Measurements from ENCODE around the gene VCAN. TPM values are rescaled to one million over a fixed set of nuclear protein-coding genes. Genes with fewer than 3 reads are reported as not detected.

Gene VCAN
- total and polyA plus RNA-seq, 2 of the 8 experiments (the other 6 are each of a cell fraction or from before 2014, with no cell fraction given): 146 to 404 TPM

DNA sequence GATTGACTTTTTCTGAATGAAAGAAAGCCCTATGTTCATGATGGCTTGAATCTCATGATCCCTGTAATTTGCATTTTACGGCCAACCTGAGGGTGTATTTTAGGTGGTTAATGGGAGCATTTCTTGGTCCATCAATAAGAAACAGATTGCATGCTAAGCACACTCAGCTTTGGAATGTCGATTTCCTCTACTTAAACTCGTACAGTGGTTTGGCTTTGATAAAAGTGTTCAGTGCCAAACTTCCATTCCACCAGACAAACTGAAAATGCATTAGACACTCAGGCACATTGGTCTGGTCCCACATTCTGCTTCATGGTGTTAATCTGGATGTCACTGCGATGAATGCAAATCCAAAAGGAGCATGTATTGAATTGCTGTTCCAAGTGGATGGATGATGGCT is 77.0 kb downstream of the VCAN start:
- no peak for DNase-seq (ENCODE audit: low read depth in 1 of 2, low spot score in 2 of 2)

More for the DNA sequence above, 77.0 kb downstream of the VCAN start:
- Histone ChIP-seq H4K20me1 (replicated peaks in 1 of 2; ENCODE audit: control insufficient read depth in 1 of 2, insufficient read depth in 2 of 2, low read length in 2 of 2) (peaks cover 0 to 3% of the 10 kb centered on the region in 2 experiments), H2AFZ (ENCODE audit: low read length) (no peak overlapping the region), H2BK12ac (ENCODE audit: low read depth, low read length) (no peak overlapping the region), H2BK5ac (ENCODE audit: low read depth, low read length) (no peak overlapping the region), H3K79me2 (ENCODE audit: control insufficient read depth in 1 of 2, insufficient read depth in 2 of 2, low read length in 2 of 2) (no peaks in the 10 kb centered on the region), H3K4me1 (replicated peaks in 1 of 4; ENCODE audit: control insufficient read depth in 3 of 4, insufficient read depth in 4 of 4, low read length in 3 of 4) (no peaks in the 10 kb centered on the region), H3K79me1 (ENCODE audit: low read depth, low read length) (no peaks in the 10 kb centered on the region; the same call in 1 of the 2 replicates), H3K56ac (replicated peaks; ENCODE audit: insufficient read length, low read depth, low read length) (no peak overlapping the region), H3K18ac (ENCODE audit: extremely low read depth, low read length) (no peak overlapping the region), H3K4ac (replicated peaks; ENCODE audit: insufficient read length, low read depth, low read length) (no peak overlapping the region), H4K5ac (ENCODE audit: insufficient read length, low read depth, low read length) (no peak overlapping the region), H3K4me2 (ENCODE audit: insufficient read depth in 1 of 2, low read depth in 2 of 2, low read length in 2 of 2) (no peak overlapping the region), H2BK20ac (ENCODE audit: low read length) (no peak overlapping the region), H4K8ac (ENCODE audit: extremely low read depth, insufficient read depth, low read length) (no peak overlapping the region), H3K9me3 (ENCODE audit: insufficient read depth in 2 of 2, low read depth in 1 of 2, low read length in 1 of 2) (no peaks in the 10 kb centered on the region), H3K4me3 (ENCODE audit: extremely low read depth in 1 of 4, insufficient read depth in 2 of 4, low read depth in 3 of 4, low read length in 4 of 4) (no peak overlapping the region), H3K27me3 (replicated peaks in 1 of 4; ENCODE audit: control insufficient read depth in 3 of 4, extremely low read depth in 1 of 4, insufficient read depth in 3 of 4, low read length in 3 of 4) (no peaks in the 10 kb centered on the region), H2BK120ac (replicated peaks; ENCODE audit: low read depth, low read length) (no peak overlapping the region), H2AK5ac (ENCODE audit: low read depth, low read length) (no peak overlapping the region), H3K9ac (replicated peaks in 1 of 4; ENCODE audit: extremely low read depth in 1 of 4, low read depth in 3 of 4, low read length in 3 of 4) (peak overlapping the region in 1 of 4 experiments; percentile 8; a peak in 1 of 7 replicates), H3K23ac (ENCODE audit: insufficient read length) (no peak overlapping the region), H3K27ac (ENCODE audit: low read depth, low read length) (no peak overlapping the region), H3K36me3 (ENCODE audit: control insufficient read depth in 2 of 4, insufficient read depth in 4 of 4, low read length in 3 of 4) (peaks cover 4 to 71% (median 42%) of the 10 kb centered on the region in 4 experiments; a peak in 7 of 8 replicates), H4K91ac (replicated peaks; ENCODE audit: insufficient read length, low read length) (no peak overlapping the region), H3K14ac (ENCODE audit: insufficient read length) (no peak overlapping the region), H3K23me2 (ENCODE audit: low read depth, low read length) (no peaks in the 10 kb centered on the region), H2BK15ac (ENCODE audit: low read length) (no peak overlapping the region)
- CTCF ChIA-PET (ENCODE audit: partially characterized antibody): no interaction called here
- FAIRE-seq: no peak
- POLR2A ChIA-PET (ENCODE audit: partially characterized antibody): no interaction called here
- TF ChIP-seq ATF3 (IDR thresholded peaks at IDR 0.05; ENCODE audit: insufficient read depth, low read depth, low read length) (no peak), POU5F1 (IDR thresholded peaks at IDR 0.05; ENCODE audit: low read depth, low read length) (no peak), POLR2AphosphoS5 (IDR thresholded peaks at IDR 0.05; ENCODE audit: low read depth, low read length) (no peak), TAF7 (optimal IDR thresholded peaks at IDR 0.05; ENCODE audit: borderline replicate concordance, low read depth, low read length) (no peak), JUN (IDR thresholded peaks at IDR 0.05; ENCODE audit: low read depth, low read length) (no peak), KDM4A (IDR thresholded peaks at IDR 0.05; ENCODE audit: low read depth, low read length, severe bottlenecking) (no peak), RNF2 (IDR thresholded peaks at IDR 0.05; ENCODE audit: borderline replicate concordance, low read depth, low read length, missing control alignments, poor library complexity, severe bottlenecking) (no peak), HDAC6 (IDR thresholded peaks at IDR 0.05; ENCODE audit: low read depth, low read length) (no peak), POLR2A (IDR thresholded peaks at IDR 0.05; ENCODE audit: control extremely low read depth in 1 of 2, low read depth in 2 of 2, low read length in 2 of 2) (no peak), RBBP5 (IDR thresholded peaks at IDR 0.05; ENCODE audit: borderline replicate concordance, low read depth, low read length) (no peak), CREB1 (IDR thresholded peaks at IDR 0.05) (no peak)
- 93% methylated on average over 4 of the region's 4 CpGs; no CpG with 5 or more reads in 1 of the 2 experiments for WGBS, 2 experiments (ENCODE audit: extremely low coverage in 1 of 2, insufficient coverage in 1 of 2, insufficient read length in 1 of 2, insufficient replicate concordance in 2 of 2, low coverage in 1 of 2, low lambda C conversion rate in 2 of 2, missing lambda C conversion rate in 1 of 2)

Data from H1 (cell line).